HuH-7.5 (cell line): ENCODE results near the gene CD99.
"Not testable (repeated sequence)": the region's sequence is repeated elsewhere in the genome, so short reads cannot be mapped to it uniquely, and the experiment has no call there.

Source experiments
- DNase-seq: peaks from one replicate; pipeline ENCODE4 v3.0.0; 2011; ENCODE audit warnings: low spot score

Gene CD99

DNA sequence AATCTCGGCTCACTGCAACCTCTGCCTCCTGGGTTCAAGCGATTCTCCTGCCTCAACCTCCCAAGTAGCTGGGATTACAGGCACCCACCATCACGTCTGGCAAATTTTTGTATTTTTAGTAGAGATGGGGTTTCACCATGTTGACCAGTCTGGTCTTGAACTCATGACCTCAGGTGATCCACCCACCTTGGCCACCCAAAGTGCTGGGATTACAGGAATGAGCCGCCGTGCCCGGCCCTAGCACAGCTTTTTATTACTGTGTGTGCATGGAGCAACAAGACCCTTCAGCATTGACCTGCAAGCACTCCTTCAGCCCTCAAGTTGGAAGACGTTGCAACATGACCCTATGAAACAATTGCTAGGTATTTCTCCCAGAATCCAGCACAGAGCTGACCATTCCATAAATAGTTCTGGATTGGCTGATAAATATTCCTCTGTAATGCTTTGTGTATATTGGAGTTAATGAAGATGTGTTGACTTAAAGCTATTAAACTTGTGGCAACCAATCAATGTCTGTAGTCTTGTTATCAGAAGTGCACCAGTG is 15.4 kb upstream of the CD99 start:
- not testable (repeated sequence) for DNase-seq

DNA sequence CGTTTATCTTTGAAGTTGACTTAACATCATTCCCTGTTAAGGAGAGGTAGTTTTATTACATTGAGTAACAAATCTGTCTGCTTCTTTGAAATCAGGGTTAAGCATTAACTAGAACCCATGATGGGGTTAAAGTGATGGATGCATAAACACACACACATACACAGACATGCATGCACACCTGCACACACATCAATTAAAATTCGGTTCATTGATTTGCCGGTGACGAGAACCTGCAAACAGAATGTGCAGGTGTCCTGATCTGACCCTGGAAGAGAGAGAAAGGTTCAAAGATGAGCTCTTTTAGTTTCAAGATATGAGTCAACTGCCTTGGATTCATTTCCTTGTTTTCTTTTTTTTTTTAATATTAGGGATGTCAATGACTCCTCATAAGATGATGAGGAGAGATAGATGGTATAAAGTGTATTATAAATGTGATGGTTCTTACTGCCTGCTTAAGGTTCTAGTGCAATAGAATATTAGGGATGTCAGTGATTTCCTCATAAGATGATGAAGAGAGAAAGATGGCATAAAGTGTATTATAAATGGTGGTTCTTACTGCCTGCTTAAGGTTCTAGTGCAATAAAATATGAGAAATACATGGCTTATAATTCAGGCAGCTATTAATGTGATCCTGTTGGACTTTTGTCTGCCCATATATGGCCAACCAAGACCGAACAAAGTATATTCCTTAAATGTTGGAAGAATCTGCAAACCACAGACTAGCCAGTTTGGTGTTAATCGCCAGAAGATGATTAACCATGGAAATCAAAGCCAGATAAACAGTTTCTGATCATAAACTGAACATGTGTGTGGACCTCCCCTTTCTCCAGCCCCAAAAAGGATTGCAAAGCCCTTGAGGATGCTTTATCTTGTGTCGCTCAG is 14.1 kb upstream of the CD99 start:
- no peak for DNase-seq

DNA sequence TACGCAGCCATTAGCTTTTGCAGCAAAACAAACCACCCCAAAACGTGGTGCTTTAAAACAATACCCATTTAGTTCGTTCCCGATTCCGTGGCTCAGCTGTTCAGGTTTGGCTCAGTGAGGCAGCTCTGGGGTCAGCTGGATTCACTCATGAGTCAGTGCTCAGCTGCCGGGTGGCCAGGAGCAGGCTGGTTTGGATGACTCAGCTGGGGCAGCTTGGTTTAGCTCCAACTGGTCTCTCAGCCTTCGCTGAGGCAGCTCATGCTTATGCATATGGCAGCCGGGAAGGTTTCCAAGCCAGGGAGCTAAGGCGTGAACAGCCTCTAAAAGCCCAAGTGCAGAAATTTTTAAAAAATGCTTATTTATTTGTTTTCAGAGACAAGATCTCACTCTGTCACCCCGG is 13.3 kb upstream of the CD99 start:
- DNase-seq: no peak

DNA sequence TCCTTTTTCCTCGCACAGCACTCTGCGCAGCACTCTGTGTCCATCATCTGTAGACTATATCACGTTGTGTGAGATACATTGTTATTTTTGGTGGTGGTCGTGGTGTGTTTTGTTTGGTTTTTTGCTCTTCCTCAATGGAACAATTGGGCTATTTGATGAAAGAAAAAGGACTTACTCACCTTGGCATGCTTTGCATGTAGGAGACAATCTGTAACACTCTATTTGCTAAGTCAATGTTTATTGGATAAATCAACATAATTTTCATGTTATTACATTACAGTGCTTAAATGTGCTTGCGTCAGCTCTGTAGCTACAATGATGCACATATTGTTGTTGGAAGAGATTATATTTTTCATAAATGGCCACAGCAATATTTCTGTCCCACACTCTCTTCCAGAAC is 12.5 kb upstream of the CD99 start:
- DNase-seq: no peak

DNA sequence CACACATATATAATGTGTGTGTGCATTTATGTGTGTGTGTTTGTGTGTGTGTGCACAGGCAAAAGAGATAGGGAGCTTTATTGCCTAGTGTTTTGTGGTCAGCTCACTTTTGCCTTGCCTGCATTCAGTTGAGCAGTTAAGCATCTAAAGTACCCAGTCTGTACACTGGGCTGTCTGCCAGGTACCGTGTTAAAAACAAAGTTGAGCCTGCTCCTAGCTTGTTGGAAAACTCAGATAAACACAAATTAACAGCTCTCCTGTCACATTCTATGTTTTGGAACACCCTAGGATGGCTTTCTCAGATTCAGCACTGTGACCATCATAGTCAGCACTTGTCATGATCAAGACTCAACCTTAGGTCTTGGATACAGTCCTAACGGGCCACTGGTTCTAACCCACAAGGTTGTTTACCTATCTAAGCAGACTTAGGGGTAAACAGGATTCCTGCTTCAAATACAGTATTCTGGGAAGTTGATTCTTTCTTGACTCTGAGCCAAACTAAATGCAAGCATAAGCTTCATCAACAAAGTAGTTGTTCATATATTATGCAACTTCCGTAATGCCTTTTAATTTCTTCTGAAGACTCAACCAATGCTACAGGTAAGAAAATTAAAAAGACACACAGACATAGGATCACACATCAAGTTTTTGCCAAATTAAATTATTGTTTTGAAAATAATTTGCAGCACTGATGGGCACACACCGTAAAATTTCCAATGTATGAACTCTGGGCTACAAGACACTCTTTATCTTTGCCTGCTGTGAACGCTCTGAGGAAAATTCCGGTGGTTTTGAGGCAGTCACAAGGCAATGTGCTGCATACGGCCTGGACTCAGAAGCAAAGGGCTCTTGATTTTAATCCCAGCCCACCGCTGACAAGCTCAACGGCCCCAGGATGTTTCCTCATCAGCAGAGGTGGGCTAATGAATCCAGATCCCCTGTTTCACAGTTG is 11.3 kb upstream of the CD99 start:
- DNase-seq: no peak

DNA sequence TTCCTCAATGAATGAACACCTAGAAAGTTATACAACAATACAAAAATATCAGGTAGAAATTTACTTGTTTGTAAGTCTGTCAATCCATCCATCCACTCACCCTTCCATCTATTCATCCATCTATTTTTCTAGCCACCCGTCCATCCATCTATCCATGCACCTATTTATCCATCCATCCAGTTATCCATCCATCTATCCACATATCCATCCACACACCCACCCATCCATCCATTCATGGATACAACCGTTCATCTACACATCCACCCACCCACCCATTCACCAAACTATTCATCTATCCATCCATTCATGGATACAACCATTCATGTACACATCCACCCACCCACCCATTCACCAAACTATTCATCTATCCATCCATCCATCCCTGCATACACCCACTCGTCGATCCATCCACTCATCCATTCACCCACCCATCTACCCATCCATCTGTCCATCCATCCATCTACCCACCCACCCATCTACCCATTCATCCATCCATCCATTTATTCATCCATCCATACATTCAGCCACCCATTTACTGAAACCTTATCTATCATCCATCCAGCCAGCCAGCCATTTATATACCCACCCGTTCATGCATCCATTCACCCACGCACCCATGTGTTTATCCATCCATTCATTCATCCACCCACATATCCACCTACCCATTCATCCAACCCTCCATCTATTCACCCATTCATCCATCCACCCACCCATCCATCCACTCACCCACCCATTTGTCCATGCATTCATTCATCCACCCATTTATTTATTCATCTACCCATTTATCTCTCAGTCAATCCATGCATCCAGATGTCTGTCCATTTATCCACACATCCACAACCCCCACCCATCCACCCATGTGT is 10.4 kb upstream of the CD99 start:
- DNase-seq: no peak

DNA sequence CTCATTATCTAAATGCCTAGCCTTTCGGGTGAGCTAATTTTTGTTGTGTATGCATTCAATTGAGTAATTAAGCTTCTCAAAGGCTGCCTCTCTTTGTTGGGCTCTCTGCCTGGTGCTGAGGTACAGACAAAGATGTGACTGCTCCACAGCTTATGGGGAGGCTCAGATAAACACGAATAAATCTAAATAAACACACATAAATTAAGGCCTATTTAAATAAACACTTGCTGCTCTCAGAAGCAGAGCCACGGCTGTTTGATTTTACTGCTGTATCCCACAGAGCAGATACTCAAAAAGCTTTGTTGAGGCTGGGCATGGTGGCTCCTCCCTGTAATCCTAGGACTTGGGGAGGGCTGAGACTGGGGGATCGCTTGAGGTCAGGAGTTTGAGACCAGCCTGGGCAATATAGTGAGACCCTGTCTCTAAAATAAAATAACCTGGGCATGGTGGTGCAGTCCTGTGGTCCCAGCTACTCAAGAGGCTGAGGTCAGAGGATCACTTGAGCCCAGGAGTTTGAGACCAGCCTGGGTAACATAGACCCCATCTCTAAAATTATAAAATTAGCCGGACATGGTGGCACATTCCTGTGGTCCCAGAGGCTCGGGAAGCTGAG is 8.4 kb upstream of the CD99 start:
- no peak for DNase-seq

DNA sequence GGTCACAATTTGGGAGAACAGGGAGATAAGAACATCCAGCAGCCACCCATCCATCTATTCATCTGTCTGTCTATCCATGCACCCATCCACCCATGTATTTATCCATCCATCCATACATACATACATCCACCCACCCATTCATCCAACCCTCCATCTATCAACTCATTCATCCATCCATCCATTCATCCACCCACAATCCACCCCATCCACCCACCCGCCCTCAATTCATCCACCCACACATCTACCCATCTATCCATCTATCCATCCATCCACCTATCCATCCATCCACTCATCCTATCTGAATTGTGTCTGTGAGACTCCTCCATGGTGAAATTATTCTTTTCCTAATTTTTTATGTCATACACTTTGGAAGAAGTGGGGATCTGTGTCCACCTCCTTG is 6.8 kb upstream of the CD99 start:
- DNase-seq: no peak

DNA sequence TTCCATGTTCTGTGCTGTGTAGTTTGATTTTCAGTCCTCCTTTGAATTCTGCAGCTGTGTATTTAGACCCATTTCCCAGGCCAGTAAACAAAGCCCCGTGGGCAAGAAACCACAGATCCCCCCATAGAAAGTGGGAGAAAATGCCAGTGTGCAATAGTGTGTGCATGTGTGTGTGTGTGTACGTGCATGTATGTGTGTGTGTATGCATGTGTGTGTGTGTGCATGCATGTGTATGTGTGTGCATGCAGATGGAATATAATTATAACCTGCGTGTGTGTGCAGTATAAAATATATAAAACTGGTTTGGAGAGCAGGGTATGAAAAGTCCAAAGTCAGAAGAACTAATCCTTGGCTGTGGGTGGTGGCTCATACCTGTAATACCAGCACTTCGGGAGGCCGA is 5.2 kb upstream of the CD99 start:
- DNase-seq: no peak

DNA sequence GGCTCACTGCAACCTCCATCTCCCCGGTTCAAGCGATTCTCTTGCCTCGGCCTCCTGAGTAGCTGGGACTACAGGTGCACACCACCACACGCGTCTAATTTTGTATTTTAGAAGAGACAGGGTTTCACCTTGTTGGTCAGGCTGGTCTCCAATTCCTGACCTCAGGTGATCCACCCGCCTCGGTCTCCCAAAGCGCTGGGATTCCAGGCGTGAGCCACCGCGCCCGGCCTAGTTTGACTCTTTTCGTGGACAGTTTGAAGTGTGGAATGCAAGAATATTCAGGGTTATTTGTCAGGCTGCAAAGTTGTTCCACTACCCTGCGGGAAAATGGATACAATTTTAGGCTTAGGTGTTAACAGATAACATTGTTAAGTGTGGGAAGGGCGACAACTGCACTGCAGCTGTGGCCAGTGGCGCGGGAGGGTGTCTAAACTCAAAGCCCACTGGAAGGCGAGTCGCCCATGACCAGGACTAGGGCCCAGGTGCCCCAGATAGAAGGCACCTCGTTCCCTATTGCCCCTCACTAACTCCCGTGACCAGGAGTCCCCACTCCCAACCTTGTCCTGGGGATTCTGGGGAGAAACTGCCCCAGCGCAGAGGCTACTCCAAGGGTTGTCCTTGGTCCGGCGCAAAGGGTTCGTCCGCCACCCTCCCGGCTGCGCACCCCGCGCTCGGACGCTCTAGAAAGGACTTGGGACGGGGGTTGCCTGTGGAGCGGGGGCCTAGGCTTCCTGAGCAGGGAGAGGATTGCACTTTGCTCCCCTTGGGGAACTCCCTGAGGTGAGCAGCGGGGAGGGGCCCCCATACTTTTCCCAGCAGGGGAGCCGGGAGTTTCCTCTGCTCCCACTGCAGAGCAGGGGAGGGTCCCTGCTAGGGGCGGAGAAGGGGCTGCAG is 1.1 kb upstream of the CD99 start:
- peak; percentile 13 for DNase-seq

DNA sequence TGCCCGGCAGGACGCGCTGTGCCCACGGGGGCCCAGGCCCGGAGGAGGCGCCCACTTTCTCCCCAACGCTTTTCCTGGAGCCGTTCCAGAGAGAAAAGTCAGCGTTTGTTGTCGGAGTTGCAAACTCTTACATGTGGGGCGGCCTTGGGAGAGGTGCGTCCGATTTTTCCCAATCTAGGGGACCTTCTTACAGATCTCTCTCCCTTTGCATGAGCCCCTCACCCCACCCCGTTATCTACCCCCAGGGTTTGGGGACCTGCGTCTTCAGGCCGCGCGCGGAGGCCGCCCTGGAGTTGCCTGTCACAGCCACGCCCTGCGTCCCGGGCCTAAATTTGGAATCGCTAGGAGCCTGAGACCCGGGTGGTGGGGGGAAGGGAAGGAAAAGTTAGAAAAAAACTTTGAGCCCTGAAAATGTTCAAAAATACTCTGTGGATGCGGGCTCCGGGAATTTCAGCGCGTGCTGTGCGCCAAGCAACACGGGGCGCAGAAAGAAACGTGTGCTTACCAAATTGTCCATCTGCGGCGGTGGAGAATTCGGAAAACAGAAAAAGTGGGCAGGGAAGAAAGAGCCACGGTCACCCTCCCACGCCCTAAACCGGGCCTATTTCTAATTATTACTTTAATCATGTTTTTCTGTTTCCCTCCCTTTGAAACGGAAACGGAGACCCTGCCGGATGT is 587 bp downstream of the CD99 start:
- peak; percentile 8 for DNase-seq

DNA sequence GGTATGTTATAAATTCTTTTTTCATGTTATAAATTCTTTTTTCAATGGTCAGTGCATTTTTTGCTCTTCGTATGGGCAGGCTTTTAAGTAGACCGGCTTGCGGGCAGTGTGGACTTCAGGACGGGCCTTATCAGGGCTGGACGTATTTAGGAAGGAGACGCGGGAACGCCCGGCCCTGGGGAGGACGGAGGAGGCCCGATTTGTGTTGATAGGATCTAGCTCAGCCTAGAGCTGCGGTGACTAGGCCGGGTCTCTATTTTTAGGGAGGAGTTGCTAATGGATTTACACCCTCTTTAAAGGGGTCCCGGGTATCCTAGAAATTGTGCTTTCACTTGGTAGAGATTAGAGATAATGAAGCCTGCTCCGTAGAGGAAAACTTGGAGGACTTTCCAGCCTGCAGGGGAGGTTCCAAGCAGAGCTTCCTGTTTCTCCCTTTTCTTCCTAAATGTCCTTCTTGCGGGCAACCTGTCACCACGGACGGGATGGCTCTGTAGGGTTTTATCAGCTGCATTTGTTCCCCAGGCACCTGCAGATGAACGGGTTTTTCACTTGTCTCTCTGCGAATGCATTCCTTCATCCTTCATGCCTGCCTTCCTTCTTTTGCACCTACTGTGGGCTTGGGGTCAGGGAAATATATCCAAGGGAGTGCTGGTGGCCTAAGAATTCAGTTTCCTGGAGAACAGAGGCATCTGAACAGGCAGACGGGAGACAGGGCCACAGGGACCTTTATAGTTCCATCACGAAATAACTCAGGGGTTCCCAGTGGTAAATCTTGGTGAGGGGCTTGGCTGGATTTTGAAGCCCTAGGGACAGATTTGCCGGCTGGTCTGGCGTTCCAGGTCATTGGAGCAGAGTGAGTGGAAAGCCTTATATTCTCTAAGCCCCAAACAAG is 1.4 kb downstream of the CD99 start:
- DNase-seq: peak; percentile 12

DNA sequence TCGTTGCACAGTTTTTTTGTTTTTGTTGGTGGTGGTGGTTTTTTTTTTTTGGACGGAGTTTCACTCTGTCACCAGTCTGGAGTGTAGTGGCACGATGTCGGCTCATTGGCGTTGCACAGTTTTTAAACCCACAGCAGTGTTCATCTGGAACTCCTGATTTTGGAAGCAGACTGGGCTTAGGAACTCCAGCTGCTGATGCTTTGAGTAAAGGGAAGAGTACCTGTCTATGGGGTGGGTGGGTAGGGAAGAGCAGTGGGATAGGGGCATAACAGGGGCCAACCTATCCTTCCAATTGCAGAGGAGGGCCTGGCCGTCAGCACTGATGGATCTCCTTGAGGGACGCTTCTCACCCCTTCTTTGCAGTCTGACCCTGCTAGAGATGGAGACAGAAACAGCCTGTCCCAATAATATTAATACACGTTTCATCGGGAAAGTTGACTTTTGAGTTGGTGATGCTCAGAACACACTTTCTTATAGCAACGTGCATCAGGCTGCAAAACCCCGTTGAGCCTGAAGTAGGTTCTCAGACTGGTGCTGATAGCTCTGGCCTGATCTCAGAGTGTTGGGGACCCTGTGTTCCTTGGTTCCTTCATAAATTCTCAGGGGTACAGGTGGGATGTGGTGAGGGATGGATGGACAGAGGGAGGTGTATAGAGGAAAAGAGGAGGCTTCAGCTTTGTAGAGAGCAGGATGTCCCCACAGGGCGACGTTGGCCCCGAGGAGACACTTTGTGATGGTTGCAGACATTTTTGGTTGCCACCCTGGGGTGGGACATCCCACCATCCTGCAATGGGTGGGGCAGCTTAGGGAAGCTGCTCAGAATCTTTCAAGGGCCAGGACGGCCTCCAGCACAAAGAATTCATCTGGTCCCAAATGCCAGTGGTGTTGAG is 2.3 kb downstream of the CD99 start:
- DNase-seq: no peak

DNA sequence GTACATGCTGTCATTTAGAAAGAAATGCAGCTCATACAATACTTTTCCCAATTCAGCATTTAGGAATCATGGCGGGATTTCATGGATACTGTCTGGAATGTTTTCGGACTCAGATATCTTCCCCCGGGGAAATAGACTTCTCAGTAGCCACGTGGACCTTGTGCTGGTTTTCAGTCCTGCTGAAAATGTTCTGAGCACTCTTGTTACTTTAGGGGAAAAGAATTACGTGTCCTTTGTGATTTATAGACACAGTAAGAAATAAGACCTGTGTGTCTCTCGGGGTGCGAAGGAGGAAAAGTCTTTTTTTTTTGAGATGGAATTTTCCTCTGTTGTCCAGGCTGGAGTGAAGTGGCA is 3.8 kb downstream of the CD99 start:
- no peak for DNase-seq

DNA sequence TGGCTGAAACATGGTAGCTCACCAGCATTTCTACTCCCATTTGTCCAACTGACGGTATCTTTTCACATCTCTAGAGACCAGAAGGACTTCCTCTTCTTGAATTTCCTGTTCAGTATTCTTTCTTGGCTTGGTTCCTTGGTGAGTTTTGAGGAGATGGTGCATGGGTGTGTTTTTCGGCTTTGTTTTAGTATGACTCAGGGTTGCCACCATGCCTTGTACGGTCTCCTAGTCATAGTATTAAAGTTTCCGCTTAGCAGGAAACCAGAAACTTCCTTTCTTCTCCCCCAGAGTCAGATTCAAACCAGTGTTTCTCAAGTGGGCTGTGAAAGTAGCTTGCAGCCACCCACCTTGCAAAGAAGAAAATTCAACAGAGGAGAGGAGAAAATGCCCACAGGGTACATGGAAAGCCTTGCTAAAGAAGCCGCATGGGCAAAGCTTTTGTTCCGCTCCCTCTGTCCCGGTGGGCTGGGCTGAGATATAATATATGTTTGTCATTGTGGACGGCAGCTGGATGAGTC is 5.7 kb downstream of the CD99 start:
- DNase-seq: no peak

DNA sequence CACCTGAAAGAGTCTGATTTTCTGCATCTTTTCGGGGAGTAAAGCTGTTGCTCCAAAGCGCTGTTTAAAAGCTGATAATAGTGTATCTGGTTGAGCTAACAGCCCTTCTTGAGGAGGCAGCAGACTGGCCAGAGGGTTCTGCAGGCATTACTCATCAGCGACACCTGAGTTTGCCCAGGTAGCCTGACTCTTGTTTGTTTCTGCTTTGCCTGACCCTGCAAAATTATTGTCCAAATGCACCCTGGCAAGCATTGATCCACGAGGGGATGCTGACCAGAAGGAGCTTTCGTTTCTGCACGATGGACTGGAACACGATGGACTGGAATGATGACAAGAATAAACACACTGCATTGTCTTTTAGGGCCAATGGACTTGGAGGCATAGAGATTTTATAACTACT is 6.2 kb downstream of the CD99 start:
- no peak for DNase-seq

DNA sequence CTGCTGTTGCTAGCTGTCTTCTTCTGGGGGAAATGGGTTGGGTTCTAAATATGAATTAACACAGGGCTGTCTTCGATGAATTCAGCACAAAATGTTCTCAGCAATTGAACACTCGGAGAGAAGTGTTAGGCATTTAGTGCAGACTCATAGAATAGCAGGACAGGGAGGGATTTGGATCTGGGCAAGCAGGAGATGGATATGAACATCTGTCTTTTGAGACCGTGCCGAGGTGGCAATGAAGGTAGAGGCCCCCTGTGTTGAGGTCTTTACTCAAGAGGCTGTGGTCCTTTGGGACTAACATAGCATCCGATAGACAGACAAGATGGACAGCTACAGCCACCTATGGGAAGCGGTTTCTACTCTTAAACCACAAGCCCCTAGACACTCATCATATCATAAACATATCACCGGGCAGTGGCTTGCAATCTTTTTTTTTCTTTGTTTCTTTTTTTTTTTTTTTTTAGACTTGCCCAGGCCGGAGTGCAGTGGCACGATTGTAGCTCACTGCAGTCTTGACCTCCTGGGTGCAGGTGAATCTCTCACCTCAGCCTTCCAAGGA is 6.7 kb downstream of the CD99 start:
- no peak for DNase-seq
